Vagina (tissue), 2 donors: ENCODE results near the gene PRAMEF15. TPM values are rescaled to one million over a fixed set of nuclear protein-coding genes. Genes with fewer than 3 reads are reported as not detected.
"Not testable (repeated sequence)": the region's sequence is repeated elsewhere in the genome, so short reads cannot be mapped to it uniquely, and the experiment has no call there.

Experiments used
- DNase-seq, 2 donors: peaks; one replicate each; pipeline ENCODE4 v3.0.0-alpha.2; 2017; ENCODE audit errors: extremely low spot score in 2 of 2
- H3K27ac ChIP-seq: fragments of 200-600 bp; sonication (generic); one replicate; pipeline ENCODE4 v1.5.1; 2019
- H3K27me3 ChIP-seq: fragments of 200-600 bp; sonication (generic); one replicate; pipeline ENCODE4 v1.5.1; 2019
- H3K36me3 ChIP-seq, 2 donors: fragments of 200-600 bp; sonication (generic); one replicate each; pipeline ENCODE4 v1.5.1; 2017 to 2019
- H3K4me1 ChIP-seq: fragments of 200-600 bp; sonication (generic); one replicate; pipeline ENCODE4 v1.5.1; 2019
- H3K4me3 ChIP-seq, 2 donors: fragments of 200-600 bp; sonication (generic); 1 replicate in 1 of 2; 2 replicates in 1 of 2; pipeline ENCODE4 v1.5.1; 2016 to 2019
- H3K9me3 ChIP-seq: fragments of 200-600 bp; sonication (generic); one replicate; pipeline ENCODE4 v1.5.1; 2019
- intact Hi-C: fragments of 100-400 bp; cut with DNase I; formaldehyde crosslinking; loops from one replicate; pipeline ENCODE4 v1.15.1; 2023
- small RNA-seq: library from RNA; depleted of rRNA; stranded (forward); fragments of <200 nt; gene quantifications from one replicate; pipeline ENCODE3, GENCODE V24; 2016
- total RNA-seq: library from RNA; depleted of rRNA; stranded (reverse); fragments of >200 nt; gene quantifications from one replicate; pipeline ENCODE4 v1.2.3, GENCODE V29; 2016
- TF ChIP-seq, protein P1 (sequence below), 3 experiments: fragments of 450-650 bp in 2 of 3; fragments of 200-600 bp in 1 of 3; sonication (generic) in 1 of 3; IDR thresholded peaks; one replicate each; pipeline ENCODE4 v1.5.1; 2017 to 2019; ENCODE audit warnings: antibody characterized with exemption in 3 of 3, mild to moderate bottlenecking in 2 of 3, moderate library complexity in 2 of 3

Gene PRAMEF15
- total RNA-seq, 1 donor from 2014 or later: not detected

- H3K27me3 ChIP-seq, H3K9me3 ChIP-seq, H3K36me3 ChIP-seq, H3K4me3 ChIP-seq, intact Hi-C loops, H3K4me1 ChIP-seq, DNase-seq, H3K27ac ChIP-seq: not testable (repeated sequence)
- TF ChIP-seq, protein P1, sequence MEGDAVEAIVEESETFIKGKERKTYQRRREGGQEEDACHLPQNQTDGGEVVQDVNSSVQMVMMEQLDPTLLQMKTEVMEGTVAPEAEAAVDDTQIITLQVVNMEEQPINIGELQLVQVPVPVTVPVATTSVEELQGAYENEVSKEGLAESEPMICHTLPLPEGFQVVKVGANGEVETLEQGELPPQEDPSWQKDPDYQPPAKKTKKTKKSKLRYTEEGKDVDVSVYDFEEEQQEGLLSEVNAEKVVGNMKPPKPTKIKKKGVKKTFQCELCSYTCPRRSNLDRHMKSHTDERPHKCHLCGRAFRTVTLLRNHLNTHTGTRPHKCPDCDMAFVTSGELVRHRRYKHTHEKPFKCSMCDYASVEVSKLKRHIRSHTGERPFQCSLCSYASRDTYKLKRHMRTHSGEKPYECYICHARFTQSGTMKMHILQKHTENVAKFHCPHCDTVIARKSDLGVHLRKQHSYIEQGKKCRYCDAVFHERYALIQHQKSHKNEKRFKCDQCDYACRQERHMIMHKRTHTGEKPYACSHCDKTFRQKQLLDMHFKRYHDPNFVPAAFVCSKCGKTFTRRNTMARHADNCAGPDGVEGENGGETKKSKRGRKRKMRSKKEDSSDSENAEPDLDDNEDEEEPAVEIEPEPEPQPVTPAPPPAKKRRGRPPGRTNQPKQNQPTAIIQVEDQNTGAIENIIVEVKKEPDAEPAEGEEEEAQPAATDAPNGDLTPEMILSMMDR (IDR thresholded peaks at IDR 0.05): peak in 2 of 3 experiments; percentile 34 to 45
Measured at GRCh38 chr1:13356774-13357173, 41.4 kb downstream of the PRAMEF15 start.

DNA sequence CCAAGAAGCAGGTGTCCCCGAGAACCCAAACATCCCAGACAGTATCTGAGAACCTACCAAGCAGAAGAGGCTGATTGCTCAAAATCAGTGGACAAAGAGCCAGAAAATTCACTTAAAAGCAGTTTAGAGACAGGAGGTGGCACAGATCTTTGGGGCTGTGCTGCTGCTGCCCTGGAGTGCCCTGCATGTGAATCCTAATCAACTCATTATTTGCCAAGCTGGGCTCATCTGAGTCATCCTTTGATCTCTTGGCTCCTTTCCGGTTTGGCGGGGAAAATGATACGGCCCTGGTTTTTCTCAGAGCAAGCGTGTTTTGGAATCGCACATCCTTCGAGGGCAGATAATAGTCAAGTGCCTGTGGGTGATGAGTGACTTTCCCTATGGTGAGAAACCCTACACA lies 47.0 kb downstream of the PRAMEF15 start:
- H3K9me3 ChIP-seq, intact Hi-C loops, H3K4me3 ChIP-seq, DNase-seq, H3K36me3 ChIP-seq, H3K27me3 ChIP-seq, H3K4me1 ChIP-seq, H3K27ac ChIP-seq: not testable (repeated sequence)

GRCh38 chr1:13364928-13365327 lies 49.5 kb downstream of the PRAMEF15 start:
- intact Hi-C loops, H3K4me1 ChIP-seq, H3K27ac ChIP-seq: not testable (repeated sequence)

DNA sequence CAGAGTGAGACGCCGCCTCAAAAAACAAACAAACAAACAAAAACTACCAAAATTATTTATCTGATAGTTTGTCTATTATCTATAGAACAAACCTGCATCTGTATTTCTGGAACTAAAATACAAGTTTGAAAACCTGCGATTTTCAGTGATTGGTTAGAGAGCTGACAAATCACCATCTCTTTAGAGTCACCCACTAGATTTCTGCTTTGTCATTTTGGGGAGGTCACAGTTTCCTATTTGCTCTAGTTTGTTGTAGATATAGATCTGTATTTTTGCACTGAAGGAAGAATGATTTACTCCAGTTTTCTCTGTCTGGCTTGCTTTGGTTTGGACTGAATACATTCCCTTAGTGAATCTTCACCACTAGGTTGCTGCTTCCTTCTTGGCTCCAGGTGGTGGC lies 51.2 kb downstream of the PRAMEF15 start:
- DNase-seq, H3K4me1 ChIP-seq, H3K36me3 ChIP-seq, H3K9me3 ChIP-seq, H3K27ac ChIP-seq, H3K4me3 ChIP-seq, H3K27me3 ChIP-seq, intact Hi-C loops: not testable (repeated sequence)

More at GRCh38 chr1:13364928-13365327, 49.5 kb downstream of the PRAMEF15 start:
- H3K9me3 ChIP-seq, H3K27me3 ChIP-seq, H3K36me3 ChIP-seq, H3K4me3 ChIP-seq, DNase-seq: not testable (repeated sequence)

DNA sequence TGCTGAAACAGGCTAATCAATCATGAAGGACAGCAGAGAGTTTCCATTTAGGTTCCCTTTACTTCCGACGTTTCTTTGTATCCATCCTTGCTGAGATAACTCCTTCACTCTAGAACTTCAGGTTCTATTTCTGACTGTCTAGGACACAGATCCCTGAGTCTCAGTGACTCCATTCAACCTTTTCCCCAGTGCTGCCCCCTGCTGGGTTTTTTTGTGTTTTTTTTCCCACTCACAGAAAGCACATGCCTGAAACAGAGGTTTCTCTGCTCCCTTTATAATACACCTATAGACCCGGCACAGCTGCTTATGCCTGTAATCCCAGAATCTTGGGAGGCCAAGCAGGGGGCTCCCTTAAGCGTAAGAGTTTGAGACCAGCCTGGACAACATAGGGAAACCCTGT lies 53.2 kb downstream of the PRAMEF15 start:
- intact Hi-C loops, H3K27ac ChIP-seq, H3K9me3 ChIP-seq, H3K4me3 ChIP-seq, DNase-seq, H3K27me3 ChIP-seq, H3K36me3 ChIP-seq, H3K4me1 ChIP-seq: not testable (repeated sequence)

Small RNAs within 50 kb of the gene (small RNA-seq; reads per million reads assigned to genes)
- gene RNU6-771P: not detected

Other genes with a start within 250 kb of the PRAMEF15 start
- not detected for gene PRAMEF25, start 244.8 kb upstream of the PRAMEF15 start, total RNA-seq
- gene HNRNPCL2, start 198.7 kb upstream of the PRAMEF15 start, total RNA-seq: not detected
- gene PRAMEF26, start 159.6 kb upstream of the PRAMEF15 start, total RNA-seq: not detected
- not detected for gene HNRNPCL4, start 149.9 kb upstream of the PRAMEF15 start, total RNA-seq
- not detected for gene PRAMEF9, start 143.7 kb upstream of the PRAMEF15 start, total RNA-seq
- not detected for gene PRAMEF13, start 114.2 kb upstream of the PRAMEF15 start, total RNA-seq
- gene PRAMEF18, start 89.4 kb upstream of the PRAMEF15 start, total RNA-seq: not detected
- not detected for gene PRAMEF5, start 61.4 kb upstream of the PRAMEF15 start, total RNA-seq
- gene PRAMEF8, start 30.4 kb upstream of the PRAMEF15 start, total RNA-seq: not detected
- not detected for gene PRAMEF33, start 12.0 kb upstream of the PRAMEF15 start, total RNA-seq
- gene PRAMEF14, start 31.6 kb downstream of the PRAMEF15 start, total RNA-seq: not detected
- gene PRAMEF19, start 56.4 kb downstream of the PRAMEF15 start, total RNA-seq: not detected
- not detected for gene PRAMEF17, start 74.1 kb downstream of the PRAMEF15 start, total RNA-seq
- not detected for gene PRAMEF20, start 94.9 kb downstream of the PRAMEF15 start, total RNA-seq
- gene LRRC38, start 198.4 kb downstream of the PRAMEF15 start, total RNA-seq: 2.5 TPM